Bronchial epithelial cell (primary cell): ENCODE data around the gene SEPTIN3. TPM values are rescaled to one million over a fixed set of nuclear protein-coding genes. Genes with fewer than 3 reads are reported as not detected.
A peak's percentile ranks its signal among the peaks of the same experiment; 100 is the strongest.

Source experiments
- DNase-seq: peaks from one replicate; pipeline ENCODE4 v3.0.0-alpha.2; 2010; ENCODE audit warnings: low read depth
- FAIRE-seq: peaks from 2 replicates; lab custom pipeline; 2011; peaks lifted over from hg19 to GRCh38; lab: Jason Lieb, UNC
- H3K27me3 ChIP-seq: 2 replicates; pipeline ENCODE4 v1.5.1; 2011; ENCODE audit warnings: low read length; ENCODE audit not compliant: control insufficient read depth, insufficient read depth
- H3K36me3 ChIP-seq: 2 replicates; pipeline ENCODE4 v1.5.1; 2011; ENCODE audit warnings: low read length; ENCODE audit not compliant: control insufficient read depth, insufficient read depth
- H3K4me3 ChIP-seq: 2 replicates; pipeline ENCODE4 v1.5.1; 2011; ENCODE audit warnings: mild to moderate bottlenecking, low read depth, low read length, control low read depth
- CTCF ChIP-seq: IDR thresholded peaks from 2 replicates; pipeline ENCODE4 v1.5.1; 2011; ENCODE audit warnings: mild to moderate bottlenecking, moderate library complexity, low read length, control low read depth, inconsistent platforms; ENCODE audit not compliant: insufficient read depth, severe bottlenecking
- total RNA-seq: library from RNA; depleted of rRNA; stranded (reverse); fragments of >200 nt; gene quantifications from 2 replicates; pipeline ENCODE4 v1.2.1, GENCODE V29; 2014

Gene SEPTIN3
- total RNA-seq, 1 donor from 2014 or later: under 0.01 TPM

- Histone ChIP-seq H3K27me3 (no peaks in the 10 kb centered on the region), H3K4me3 (no peak overlapping the region), H3K36me3 (no peaks in the 10 kb centered on the region)
- TF ChIP-seq CTCF: no peak
- FAIRE-seq (no peak), DNase-seq (no peak)
Measured at GRCh38 chr22:41952713-41953112, 16.5 kb upstream of the SEPTIN3 start.

GRCh38 chr22:41957941-41958556 is 11.2 kb upstream of the SEPTIN3 start:
- TF ChIP-seq CTCF: no peak
- Histone ChIP-seq H3K27me3 (peaks cover 2% of the 10 kb centered on the region), H3K4me3 (peak overlapping the region; percentile 23), H3K36me3 (no peaks in the 10 kb centered on the region)
- no peak for FAIRE-seq
- no peak for DNase-seq

GRCh38 chr22:41963453-41964111 is 5.7 kb upstream of the SEPTIN3 start:
- H3K27me3 ChIP-seq: peaks cover 2% of the 10 kb centered on the region
- TF ChIP-seq CTCF: no peak
- no peak for FAIRE-seq
- H3K4me3 ChIP-seq: no peak overlapping the region
- no peak for DNase-seq
- no peaks in the 10 kb centered on the region for H3K36me3 ChIP-seq

GRCh38 chr22:41964112-41964491 is 5.1 kb upstream of the SEPTIN3 start:
- Histone ChIP-seq H3K4me3 (no peak overlapping the region), H3K27me3 (peaks cover 2% of the 10 kb centered on the region), H3K36me3 (no peaks in the 10 kb centered on the region)
- DNase-seq: no peak
- no peak for TF ChIP-seq CTCF
- FAIRE-seq: no peak

GRCh38 chr22:41966225-41966606 is 3.0 kb upstream of the SEPTIN3 start:
- TF ChIP-seq CTCF: no peak
- Histone ChIP-seq H3K27me3 (peaks cover 2% of the 10 kb centered on the region), H3K36me3 (no peaks in the 10 kb centered on the region), H3K4me3 (no peak overlapping the region)
- FAIRE-seq (no peak), DNase-seq (no peak)
